ENCODE results near the gene IKZF5. TPM values are rescaled to one million over a fixed set of nuclear protein-coding genes. Genes with fewer than 3 reads are reported as not detected.

The IKZF5 gene
- total RNA-seq, 1 donor from 2014 or later: 2.2 TPM

DNA sequence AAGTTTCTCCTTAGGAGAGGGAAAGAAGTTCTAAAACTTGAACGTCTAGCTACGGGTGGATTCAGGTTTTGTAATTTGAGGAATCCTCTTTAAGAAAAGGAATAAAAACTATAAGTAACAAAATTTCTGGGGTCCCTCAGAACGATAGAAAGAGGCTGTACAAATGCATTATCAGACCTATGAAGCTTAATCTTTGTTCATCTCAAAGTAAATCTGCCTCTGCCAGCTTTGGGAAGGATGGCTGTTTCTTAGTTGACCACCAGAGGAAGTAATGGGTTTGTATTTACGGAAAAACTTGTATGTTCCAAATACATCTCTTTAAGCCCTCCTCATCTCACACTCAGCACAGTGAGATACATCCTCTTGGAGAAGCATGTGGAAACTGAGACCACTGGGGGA, 27.5 kb downstream of the IKZF5 start:
- peak; percentile 11 to 54 for DNase-seq (ENCODE audit: low read depth in 2 of 2)

DNA sequence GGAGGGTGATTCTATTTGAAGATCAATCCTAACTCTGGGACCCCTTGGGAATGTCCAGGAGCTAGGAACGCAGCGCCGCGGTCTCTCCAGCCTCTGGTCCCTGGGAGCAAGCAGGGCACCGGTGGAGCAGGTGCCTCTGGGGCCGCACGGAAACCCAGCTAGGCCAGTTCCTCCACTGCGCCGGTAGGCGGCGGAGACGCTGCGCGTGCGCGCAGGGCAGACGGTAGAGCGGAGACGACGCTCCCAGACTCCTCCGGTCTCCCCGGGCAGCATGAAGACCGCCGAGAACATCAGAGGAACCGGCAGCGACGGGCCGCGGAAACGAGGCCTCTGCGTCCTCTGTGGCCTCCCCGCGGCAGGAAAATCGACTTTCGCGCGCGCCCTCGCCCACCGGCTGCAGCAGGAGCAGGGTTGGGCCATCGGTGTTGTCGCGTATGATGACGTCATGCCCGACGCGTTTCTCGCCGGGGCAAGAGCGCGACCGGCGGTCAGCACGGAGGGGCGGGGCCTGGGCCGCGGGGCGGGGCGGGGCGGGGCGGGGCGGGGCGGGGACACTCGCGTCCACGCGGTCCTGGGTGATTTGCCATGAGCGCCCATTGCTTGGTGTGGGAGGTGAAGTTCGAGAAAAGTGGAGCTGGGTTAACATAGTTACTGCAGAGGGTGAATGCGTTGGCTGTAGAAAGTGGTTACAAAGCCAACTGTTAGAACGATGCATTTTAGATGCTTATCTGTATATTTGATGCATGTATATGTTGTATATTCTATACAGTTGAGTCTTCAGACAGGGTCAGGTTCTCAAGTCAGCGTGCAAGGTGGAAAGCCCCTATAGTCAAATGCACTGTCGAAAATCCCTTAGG, 28.2 kb downstream of the IKZF5 start, which contains the start of gene PSTK:
Gene PSTK (plus strand): TSS at position 193 of the 857 bp plus-strand sequence. CDS start 79 bp downstream, at position 272.
- DNase-seq (ENCODE audit: low read depth in 2 of 2): peak; percentile 94 to 97

DNA sequence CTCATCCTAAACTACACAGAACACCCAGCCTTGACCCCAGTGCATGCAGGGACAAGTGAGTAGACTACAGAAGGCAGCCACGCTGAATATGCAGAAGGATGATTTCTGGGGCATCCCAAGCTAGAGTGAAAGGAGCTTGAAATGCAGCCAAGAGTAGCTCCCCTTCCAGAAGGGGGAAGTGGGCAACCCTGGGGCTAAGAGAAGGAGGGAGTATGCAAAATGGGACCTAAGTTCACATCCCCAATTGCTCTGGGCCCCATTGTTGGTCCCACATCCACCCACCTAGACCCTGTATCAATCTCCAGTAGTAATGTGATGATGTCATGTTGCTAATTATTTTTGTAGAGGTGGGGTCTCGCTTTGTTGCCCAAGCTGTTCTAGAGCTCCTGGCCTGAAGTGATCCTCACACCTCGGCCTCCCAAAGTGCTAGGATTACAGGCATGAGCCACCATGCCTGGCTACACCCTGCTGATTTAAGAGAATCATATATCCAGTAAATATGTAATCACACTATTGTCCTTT, 34.0 kb downstream of the IKZF5 start:
- DNase-seq (ENCODE audit: low read depth in 2 of 2): no peak

DNA sequence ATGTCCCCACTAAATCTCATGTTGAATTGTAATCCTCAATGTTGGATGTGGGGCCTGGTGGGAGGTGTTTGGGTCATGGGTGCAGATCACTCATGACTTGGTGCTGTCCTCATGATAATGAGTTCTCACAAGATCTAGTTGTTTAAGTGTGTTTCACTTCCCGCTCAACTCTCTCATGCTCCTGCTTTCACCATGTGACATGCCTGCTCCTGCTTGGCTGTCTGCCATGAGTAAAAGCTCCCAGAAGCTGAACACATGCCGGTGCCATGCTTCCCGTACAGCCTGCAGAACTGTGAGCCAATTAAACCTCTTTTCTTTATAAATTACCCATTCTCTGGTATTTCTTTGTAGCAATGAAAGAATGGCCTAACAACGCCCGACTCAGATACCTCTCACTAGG, 34.6 kb downstream of the IKZF5 start:
- DNase-seq (ENCODE audit: low read depth in 2 of 2): no peak

DNA sequence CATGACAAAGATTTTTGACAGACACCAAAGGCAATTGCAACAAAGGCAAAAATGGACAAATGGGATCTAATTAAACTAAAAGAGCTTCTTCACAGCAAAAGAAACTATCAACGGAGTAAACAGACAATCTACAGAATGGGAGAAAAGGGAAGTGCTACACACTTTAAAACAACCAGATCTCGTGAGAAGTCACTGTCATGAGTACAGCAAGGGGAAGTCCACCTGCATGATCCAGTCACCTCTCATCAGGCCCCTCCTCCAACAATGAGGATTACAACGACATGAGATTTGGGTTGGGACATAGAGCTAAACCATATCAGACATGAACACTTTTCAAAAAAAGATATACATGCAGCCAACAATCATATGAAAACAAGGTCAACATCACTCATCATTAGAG, 39.9 kb downstream of the IKZF5 start:
- no peak for DNase-seq (ENCODE audit: low read depth in 2 of 2)

DNA sequence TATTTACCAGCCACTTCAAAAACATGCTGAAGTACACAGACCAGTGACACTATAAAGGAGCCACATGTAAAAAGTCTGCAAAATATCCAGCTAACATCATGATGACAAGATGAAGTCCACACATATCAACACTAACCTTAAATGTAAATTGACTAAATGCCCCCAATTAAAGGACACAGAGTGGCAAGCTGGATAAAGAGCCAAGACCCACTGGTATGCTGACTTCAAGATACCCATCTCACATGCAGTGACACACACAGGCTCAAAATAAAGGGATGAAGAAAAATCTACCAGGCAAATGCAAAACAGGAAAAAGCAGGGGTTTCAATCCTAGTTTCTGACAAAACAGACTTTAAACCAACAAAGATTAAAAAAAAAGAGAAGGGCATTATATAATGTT, 41.7 kb downstream of the IKZF5 start:
- no peak for DNase-seq (ENCODE audit: low read depth in 2 of 2)

DNA sequence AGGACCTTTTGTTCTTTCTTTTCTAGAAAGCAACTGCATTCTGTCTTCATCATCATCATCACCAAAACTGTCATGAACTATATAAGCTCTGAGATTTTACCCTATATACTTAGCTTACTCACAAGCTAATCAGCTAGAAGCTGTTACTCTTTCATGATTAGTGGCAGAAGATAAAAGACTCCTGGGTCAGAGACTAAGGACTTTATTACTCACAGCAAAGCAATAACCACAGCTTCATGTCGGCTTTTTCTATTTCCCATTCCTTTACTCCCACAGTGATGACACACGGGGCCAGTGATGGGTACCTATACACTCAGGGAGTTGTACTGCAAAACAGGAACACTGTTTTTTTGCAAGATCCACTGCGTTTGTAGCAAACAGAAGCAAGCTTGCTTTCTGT, 46.2 kb downstream of the IKZF5 start:
- no peak for DNase-seq (ENCODE audit: low read depth in 2 of 2)

DNA sequence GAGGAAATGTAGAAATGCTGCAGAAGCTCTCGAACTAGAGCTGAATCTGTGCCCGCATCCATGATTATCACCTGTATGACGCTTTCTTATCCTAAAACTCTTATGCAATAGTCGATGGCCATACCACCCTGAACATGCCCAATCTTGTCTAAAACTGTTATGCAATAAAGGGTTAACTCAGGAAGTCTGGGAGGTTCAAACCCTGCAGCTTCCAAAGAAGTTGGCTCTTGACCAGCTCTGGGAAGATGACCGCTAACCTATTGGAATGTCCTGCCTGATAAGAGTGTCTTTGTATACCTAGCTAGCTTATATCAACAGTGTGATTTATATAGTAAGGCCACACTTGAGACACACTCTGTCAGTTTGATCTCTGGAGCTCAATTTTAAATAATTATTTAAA, 51.1 kb downstream of the IKZF5 start:
- no peak for DNase-seq (ENCODE audit: low read depth in 2 of 2)

DNA sequence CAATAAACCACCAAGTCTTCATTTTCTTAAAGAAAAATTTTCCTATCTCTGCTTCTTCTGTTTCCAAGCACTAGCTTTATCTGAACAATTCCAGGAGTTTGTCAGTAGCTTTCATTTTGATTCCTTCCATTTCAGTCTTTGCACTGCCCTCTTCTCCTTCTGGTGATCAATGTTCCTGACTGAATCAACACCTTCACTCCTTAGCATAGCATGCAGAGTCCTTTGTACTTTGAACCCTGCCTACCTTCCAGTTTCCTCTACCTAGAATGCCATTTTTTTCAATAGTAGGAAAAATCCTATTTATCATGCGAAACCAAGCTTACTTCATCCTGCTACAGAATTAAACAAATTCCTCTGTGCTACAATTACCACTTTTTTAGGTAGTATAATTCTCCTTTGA, 52.7 kb downstream of the IKZF5 start:
- DNase-seq (ENCODE audit: low read depth in 2 of 2): no peak

DNA sequence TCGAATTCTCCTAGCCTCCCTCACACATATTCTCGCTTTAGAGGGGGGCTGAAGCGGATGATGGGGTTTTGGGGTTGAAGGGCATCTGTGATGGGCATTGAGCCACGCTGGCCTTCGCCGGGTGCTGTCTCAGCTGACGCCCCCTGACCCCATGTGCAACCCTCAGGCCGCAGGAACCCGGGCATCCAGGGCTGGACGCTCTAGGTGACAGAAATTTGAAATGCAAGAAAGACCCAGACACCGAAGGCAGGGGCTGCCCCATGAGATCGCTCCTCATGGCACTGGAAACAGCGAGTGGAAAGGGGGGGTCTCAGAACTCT, 53.9 kb downstream of the IKZF5 start:
- DNase-seq (ENCODE audit: low read depth in 2 of 2): no peak

DNA sequence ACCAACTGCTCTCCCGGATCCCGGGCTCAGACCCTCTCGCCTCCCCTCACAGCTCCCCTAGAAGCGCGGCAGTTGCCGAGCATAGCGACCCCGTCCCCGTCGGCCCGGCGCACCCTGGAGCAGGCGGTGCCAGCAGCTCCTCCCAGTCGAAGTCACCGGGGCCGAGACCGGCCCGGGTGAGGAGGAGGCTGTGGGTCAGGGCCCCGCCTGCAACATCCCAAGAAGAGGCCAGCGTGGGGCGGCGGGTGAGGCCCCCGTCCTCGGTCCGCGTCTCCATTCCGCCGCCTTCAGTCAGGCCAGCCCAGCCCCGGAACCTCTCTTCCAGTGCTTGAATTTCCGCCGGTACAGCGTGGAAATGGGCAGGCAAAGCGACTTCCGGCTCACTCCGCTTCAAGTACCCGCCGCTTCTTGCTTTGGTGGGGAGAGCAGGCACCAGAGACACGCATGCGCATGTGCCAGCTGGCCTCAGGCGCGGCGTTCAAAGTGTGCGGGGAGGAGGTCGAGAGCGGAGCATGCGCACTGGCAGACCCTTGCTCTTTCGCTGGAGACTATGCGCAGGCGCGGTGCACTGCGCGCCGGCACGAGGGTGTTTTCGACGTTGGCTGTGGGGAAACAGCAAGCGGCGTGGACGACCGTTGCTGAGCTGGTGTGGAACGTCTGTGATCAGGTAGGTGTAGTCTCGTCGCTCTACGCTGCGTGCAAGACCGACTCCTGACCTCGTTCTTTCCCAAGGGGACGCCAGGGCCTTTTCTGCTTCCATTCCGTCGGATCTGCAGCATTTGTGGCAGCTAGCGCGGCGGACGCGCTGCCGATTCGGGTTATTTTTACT, 54.5 kb downstream of the IKZF5 start, which contains the start of gene C10orf88:
Gene C10orf88 (minus strand): TSS at position 326 of the 829 bp plus-strand sequence. CDS start 49 bp downstream, at position 277.
- DNase-seq (ENCODE audit: low read depth in 2 of 2): peak; percentile 98 to 99

DNA sequence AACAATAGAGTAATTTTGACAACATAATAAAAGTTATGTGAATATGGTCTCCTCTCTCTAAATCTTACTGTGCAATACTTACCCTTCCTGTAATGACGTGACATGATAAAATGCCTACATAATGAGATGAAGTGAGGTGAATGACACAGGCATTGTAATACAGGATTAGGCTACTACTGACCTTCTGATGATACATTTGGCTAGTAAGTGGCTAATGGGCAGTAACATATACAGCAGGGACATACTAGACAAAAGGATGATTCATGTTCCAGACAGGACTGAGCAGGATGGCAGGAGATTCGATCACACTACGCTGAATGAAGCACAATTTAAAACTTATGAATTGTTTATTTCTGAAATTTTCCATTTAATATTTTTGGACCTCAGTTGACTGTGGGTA, 59.3 kb downstream of the IKZF5 start:
- peak; percentile 23 to 49 for DNase-seq (ENCODE audit: low read depth in 2 of 2)

Other genes starting within 250 kb of the IKZF5 start
- 0.20 and 0.44 TPM in 2 replicates for gene CUZD1, start 162.9 kb downstream of the IKZF5 start, total RNA-seq
- 0.60 and 3.5 TPM in 2 replicates for gene FAM24B, start 129.2 kb downstream of the IKZF5 start, total RNA-seq
- gene FAM24A, start 98.2 kb downstream of the IKZF5 start, total RNA-seq: not detected in 2 replicates
- gene C10orf88, start 54.6 kb downstream of the IKZF5 start, total RNA-seq: 12.6 and 15.9 TPM in 2 replicates
- 2.4 and 2.8 TPM in 2 replicates for gene PSTK, start 28.4 kb downstream of the IKZF5 start, total RNA-seq
- 3.2 and 3.9 TPM in 2 replicates for gene ACADSB, start 211 bp upstream of the IKZF5 start, total RNA-seq
- gene HMX3, start 127.2 kb upstream of the IKZF5 start, total RNA-seq: not detected in 2 replicates
- gene HMX2, start 139.3 kb upstream of the IKZF5 start, total RNA-seq: not detected in 2 replicates
- gene BUB3, start 145.6 kb upstream of the IKZF5 start, total RNA-seq: 131 and 163 TPM in 2 replicates

Data from lung microvascular endothelial cell (primary cell).